Sigmoid colon (tissue), 7 donors: Measurements from ENCODE around the gene EMILIN1. TPM values are rescaled to one million over a fixed set of nuclear protein-coding genes. Genes with fewer than 3 reads are reported as not detected.

Experiments used
- DNase-seq: peaks from one replicate; pipeline ENCODE4 v3.0.0-alpha.2; 2019
- H3K27ac ChIP-seq, 4 donors: fragments of 200-600 bp; sonication (generic); one replicate each; pipeline ENCODE4 v1.5.1; 2016 to 2019; ENCODE audit warnings: mild to moderate bottlenecking in 1 of 4
- H3K27me3 ChIP-seq, 3 donors: fragments of 200-600 bp; sonication (generic); one replicate each; pipeline ENCODE4 v1.5.1; 2019; ENCODE audit warnings: mild to moderate bottlenecking in 1 of 3
- H3K36me3 ChIP-seq, 4 donors: fragments of 200-600 bp; sonication (generic); one replicate each; pipeline ENCODE4 v1.5.1; 2016 to 2019
- H3K4me1 ChIP-seq, 4 donors: fragments of 200-600 bp; sonication (generic); one replicate each; pipeline ENCODE4 v1.5.1; 2017 to 2019
- H3K4me3 ChIP-seq, 4 donors: fragments of 200-600 bp; sonication (generic); one replicate each; pipeline ENCODE4 v1.5.1; 2017 to 2019; ENCODE audit warnings: mild to moderate bottlenecking in 2 of 4, moderate library complexity in 1 of 4
- H3K9me3 ChIP-seq, 4 donors: fragments of 200-600 bp in 3 of 4; sonication (generic) in 3 of 4; one replicate each; pipeline versions ENCODE4 v1.5.1 to v1.6.1; 2013 to 2019
- EP300 ChIP-seq, 4 donors: sonication (generic); formaldehyde crosslinking; IDR thresholded peaks; one replicate each; pipeline ENCODE4 v1.6.1; 2017; ENCODE audit warnings: antibody characterized with exemption in 4 of 4
- POLR2A ChIP-seq, 2 donors: fragments of 450-650 bp; IDR thresholded peaks; one replicate each; pipeline ENCODE4 v1.6.1; 2016; ENCODE audit warnings: antibody characterized with exemption in 2 of 2, mild to moderate bottlenecking in 2 of 2, moderate library complexity in 2 of 2
- POLR2AphosphoS5 ChIP-seq, 4 donors: sonication (generic); formaldehyde crosslinking; IDR thresholded peaks; one replicate each; pipeline ENCODE4 v1.6.1; 2017; ENCODE audit warnings: antibody characterized with exemption in 4 of 4
- WGBS, 2 donors: extraction: QIAGEN DNeasy Blood & Tissue Kit; methylation state at CpG; one replicate each; pipeline ENCODE4 v1.1.7; 2013; 5-methylcytosine and 5-hydroxymethylcytosine counted together
- intact Hi-C: fragments of 100-400 bp; cut with DNase I; formaldehyde crosslinking; loops from one replicate; pipeline ENCODE4 v1.15.1; 2023
- polyA plus RNA-seq, 3 donors: library from polyadenylated mRNA; stranded (reverse); fragments of 200-250 nt; gene quantifications; one replicate each; pipeline ENCODE4 v1.2.3, GENCODE V29; 2013
- total RNA-seq, 4 donors: library from RNA; depleted of rRNA; stranded (reverse); fragments of >200 nt; gene quantifications; one replicate each; pipeline ENCODE4 v1.1.0, GENCODE V29; 2016
- TF ChIP-seq, protein P1 (sequence below), 4 experiments: fragments of 450-650 bp in 3 of 4; fragments of 200-600 bp in 1 of 4; IDR thresholded peaks; one replicate each; pipeline ENCODE4 v1.5.1; 2016 to 2019; ENCODE audit warnings: antibody characterized with exemption in 4 of 4, mild to moderate bottlenecking in 3 of 4, moderate library complexity in 2 of 4
- donor health status: healthy with polysubstance abuse.
- donor health status: Bipolar disorder and iron deficiency.
- donor health status: healthy.

EMILIN1 gene
- total and polyA plus RNA-seq, 7 donors, result 4.8 to 350 (median 156) TPM

DNA sequence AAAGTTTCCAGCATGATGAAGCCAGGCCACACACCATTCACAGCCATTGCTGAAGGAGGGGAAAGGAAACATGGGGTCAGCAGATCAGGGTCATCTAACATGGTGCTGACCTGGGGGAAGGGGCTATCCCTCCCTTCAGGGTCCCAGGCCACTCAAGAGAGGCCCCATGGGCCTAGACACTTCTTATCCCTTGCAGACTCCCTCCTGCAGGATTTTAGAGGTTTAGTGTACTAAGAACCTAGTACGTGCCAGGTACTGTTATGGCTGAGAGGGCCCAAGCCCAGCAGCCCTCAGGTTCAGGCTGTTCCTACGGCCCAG, 17.0 kb downstream of the EMILIN1 start:
- Histone ChIP-seq H3K27ac (no peak overlapping the region), H3K9me3 (no peaks in the 10 kb centered on the region), H3K36me3 (no peaks in the 10 kb centered on the region), H3K4me3 (no peak overlapping the region), H3K4me1 (peaks cover 0 to 12% (median 6%) of the 10 kb centered on the region in 4 donors), H3K27me3 (no peaks in the 10 kb centered on the region)
- TF ChIP-seq, protein P1, sequence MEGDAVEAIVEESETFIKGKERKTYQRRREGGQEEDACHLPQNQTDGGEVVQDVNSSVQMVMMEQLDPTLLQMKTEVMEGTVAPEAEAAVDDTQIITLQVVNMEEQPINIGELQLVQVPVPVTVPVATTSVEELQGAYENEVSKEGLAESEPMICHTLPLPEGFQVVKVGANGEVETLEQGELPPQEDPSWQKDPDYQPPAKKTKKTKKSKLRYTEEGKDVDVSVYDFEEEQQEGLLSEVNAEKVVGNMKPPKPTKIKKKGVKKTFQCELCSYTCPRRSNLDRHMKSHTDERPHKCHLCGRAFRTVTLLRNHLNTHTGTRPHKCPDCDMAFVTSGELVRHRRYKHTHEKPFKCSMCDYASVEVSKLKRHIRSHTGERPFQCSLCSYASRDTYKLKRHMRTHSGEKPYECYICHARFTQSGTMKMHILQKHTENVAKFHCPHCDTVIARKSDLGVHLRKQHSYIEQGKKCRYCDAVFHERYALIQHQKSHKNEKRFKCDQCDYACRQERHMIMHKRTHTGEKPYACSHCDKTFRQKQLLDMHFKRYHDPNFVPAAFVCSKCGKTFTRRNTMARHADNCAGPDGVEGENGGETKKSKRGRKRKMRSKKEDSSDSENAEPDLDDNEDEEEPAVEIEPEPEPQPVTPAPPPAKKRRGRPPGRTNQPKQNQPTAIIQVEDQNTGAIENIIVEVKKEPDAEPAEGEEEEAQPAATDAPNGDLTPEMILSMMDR (IDR thresholded peaks at IDR 0.05), result no peak
- TF ChIP-seq POLR2A (IDR thresholded peaks at IDR 0.05), result no peak
- no peak for TF ChIP-seq EP300 (IDR thresholded peaks at IDR 0.05)
- intact Hi-C loops, result no loop called here
- WGBS, 2 donors, result 95 to 96% methylated on average over 2 of the region's 2 CpGs
- DNase-seq, result no peak

DNA sequence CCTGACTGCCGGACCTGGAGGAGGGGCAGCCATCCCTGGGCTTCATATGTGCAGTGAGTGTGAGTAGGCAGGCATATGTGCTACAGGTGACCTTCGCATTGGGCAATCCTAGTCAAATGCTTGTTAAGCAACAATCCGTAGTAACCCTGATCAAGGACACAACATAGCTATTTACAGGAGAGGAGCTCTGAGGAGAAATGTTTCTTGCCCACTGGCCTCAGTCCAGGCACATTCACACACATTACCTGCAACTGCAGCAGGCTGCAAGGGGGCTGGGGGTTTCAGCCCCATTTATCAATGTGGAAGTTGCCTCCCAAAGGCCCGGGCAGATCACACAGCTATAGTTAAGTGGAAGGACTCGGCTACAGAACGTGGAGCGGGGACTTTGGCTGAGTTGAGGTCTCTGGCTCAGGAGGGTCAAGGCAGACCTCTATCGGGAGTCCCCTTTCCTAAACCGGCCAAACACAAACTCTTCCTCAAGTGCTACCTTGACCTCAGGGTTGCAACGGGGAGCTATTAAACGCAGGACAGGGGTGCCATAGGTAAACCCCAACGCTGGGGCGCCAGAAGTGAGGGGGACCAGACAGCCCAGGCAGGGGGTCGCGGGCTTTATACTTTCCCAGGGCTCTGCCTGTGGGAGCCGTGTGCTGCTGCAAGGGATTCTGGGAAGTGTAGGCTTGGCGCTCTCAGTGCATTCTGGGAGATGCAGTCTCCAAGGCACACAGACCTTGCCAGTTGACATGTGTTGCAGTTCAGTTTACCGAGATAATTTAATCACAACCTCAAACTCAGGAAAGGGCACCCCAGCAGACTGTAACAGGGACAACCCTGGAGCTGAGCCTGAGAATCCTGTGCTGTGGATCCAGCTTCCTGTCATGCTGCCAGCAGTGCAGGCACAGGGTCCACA, 17.6 kb downstream of the EMILIN1 start:
- Histone ChIP-seq H3K27me3 (no peaks in the 10 kb centered on the region), H3K9me3 (no peaks in the 10 kb centered on the region), H3K36me3 (no peaks in the 10 kb centered on the region), H3K27ac (peak overlapping the region in 1 of 4 donors; percentile 25), H3K4me3 (peak overlapping the region; percentile 6 to 44 (median 34)), H3K4me1 (peaks cover 0 to 12% (median 6%) of the 10 kb centered on the region in 4 donors)
- intact Hi-C loops, result no loop called here
- DNase-seq, result no peak
- TF ChIP-seq EP300 (IDR thresholded peaks at IDR 0.05) (no peak), POLR2A (IDR thresholded peaks at IDR 0.05) (no peak), POLR2AphosphoS5 (IDR thresholded peaks at IDR 0.05) (peak in 1 of 4 donors; percentile 22)
- TF ChIP-seq, protein P1 (IDR thresholded peaks at IDR 0.05), result no peak
- WGBS, 2 donors, result 36 to 65% methylated on average over 18 of the region's 18 CpGs

DNA sequence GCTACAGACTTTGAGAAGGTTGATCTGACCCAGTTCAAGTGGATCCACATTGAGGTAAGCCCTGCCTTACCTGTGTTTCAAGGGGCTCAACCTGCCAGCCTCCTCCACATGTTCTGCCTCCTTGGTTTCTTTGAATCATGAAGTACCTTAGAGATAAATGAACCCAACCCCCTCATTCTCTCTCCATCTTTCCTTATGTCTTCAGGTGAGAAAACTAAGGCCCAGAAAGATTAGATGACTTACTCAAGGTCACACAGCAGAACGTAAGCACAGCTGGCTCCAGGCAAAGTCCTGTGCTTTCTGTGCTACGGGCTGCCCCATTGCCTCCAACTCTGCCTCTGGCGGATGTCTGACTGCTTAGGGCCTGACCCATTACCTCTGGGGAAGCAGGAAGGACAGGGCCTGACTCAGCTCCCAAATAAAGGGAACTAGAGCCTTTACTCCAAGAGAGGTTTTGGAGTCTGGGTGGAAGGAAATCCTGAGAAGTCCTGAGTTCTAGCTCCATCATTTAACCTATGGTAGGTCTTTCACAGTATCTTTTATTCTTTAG, 18.4 kb downstream of the EMILIN1 start:
- Histone ChIP-seq H3K27ac (peak overlapping the region in 1 of 4 donors; percentile 25), H3K27me3 (no peaks in the 10 kb centered on the region)

DNA sequence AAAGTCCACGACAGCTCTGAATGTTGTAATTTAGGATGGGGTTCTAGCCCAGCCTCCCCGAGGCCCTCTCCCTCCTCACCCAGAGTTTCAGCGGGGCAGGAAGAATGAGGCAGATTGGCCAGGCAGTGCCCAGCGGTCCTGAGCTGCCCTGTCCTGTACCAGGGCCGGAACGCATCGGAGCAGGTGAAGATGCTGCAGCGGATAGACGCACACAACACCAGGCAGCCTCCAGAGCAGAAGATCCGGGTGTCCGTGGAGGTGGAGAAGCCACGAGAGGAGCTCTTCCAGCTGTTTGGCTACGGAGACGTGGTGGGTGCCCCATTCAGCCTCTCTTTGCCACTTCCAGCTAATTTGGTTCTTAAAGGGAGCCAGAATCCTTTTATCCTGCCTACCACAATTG, 18.9 kb downstream of the EMILIN1 start:
- H3K4me3 ChIP-seq, result no peak overlapping the region
- intact Hi-C loops, result no loop called here

More for the DNA sequence above, 18.4 kb downstream of the EMILIN1 start:
- DNase-seq, result no peak
- intact Hi-C loops, result no loop called here
- TF ChIP-seq POLR2AphosphoS5 (IDR thresholded peaks at IDR 0.05), result no peak
- no peak for TF ChIP-seq EP300 (IDR thresholded peaks at IDR 0.05)
- TF ChIP-seq POLR2A (IDR thresholded peaks at IDR 0.05), result no peak
- TF ChIP-seq, protein P1 (IDR thresholded peaks at IDR 0.05), result no peak
- Histone ChIP-seq H3K9me3 (no peaks in the 10 kb centered on the region), H3K36me3 (no peaks in the 10 kb centered on the region), H3K4me1 (peaks cover 0 to 12% (median 6%) of the 10 kb centered on the region in 4 donors), H3K4me3 (no peak overlapping the region)
- WGBS, 2 donors, result 80 to 81% methylated on average over 3 of the region's 3 CpGs

More for the DNA sequence above, 18.9 kb downstream of the EMILIN1 start:
- Histone ChIP-seq H3K27me3 (no peaks in the 10 kb centered on the region), H3K27ac (no peak overlapping the region), H3K9me3 (no peaks in the 10 kb centered on the region), H3K4me1 (peaks cover 0 to 12% (median 6%) of the 10 kb centered on the region in 4 donors), H3K36me3 (no peaks in the 10 kb centered on the region)
- TF ChIP-seq, protein P1 (IDR thresholded peaks at IDR 0.05), result no peak
- 94 to 95% methylated on average over 14 of the region's 14 CpGs for WGBS, 2 donors
- no peak for DNase-seq
